Trophoblast cell (in vitro differentiated cells and primary cell): ENCODE measurements around the gene MTCP1.

ENCODE experiments used
- DNase-seq, 2 donors: peaks; one replicate each; pipeline ENCODE4 v3.0.0-alpha.2; 2016
- H2AFZ ChIP-seq: 2 replicates; pipeline ENCODE4 v1.6.1; 2013; ENCODE audit warnings: low read length, moderate library complexity, mild to moderate bottlenecking; ENCODE audit not compliant: insufficient read depth, poor library complexity
- H2AK5ac ChIP-seq: 2 replicates; pipeline ENCODE4 v1.6.1; 2013; ENCODE audit warnings: mild to moderate bottlenecking, low read length
- H2BK120ac ChIP-seq: 2 replicates; pipeline ENCODE4 v1.6.1; 2013; ENCODE audit warnings: low read length, mild to moderate bottlenecking, moderate library complexity; ENCODE audit not compliant: insufficient read depth, poor library complexity
- H2BK12ac ChIP-seq: 2 replicates; pipeline ENCODE4 v1.6.1; 2013; ENCODE audit warnings: mild to moderate bottlenecking, low read length, moderate library complexity
- H2BK5ac ChIP-seq: 2 replicates; pipeline ENCODE4 v1.6.1; 2013; ENCODE audit warnings: low read length, low read depth, moderate library complexity, mild to moderate bottlenecking; ENCODE audit not compliant: poor library complexity
- H3K14ac ChIP-seq: 2 replicates; pipeline ENCODE4 v1.6.1; 2013; ENCODE audit warnings: mild to moderate bottlenecking, low read length
- H3K18ac ChIP-seq: 2 replicates; pipeline ENCODE4 v1.6.1; 2013; ENCODE audit warnings: mild to moderate bottlenecking, low read length
- H3K23ac ChIP-seq: 2 replicates; pipeline ENCODE4 v1.6.1; 2013; ENCODE audit warnings: low read length
- H3K27ac ChIP-seq: 2 replicates; pipeline ENCODE4 v1.5.1; 2013; ENCODE audit warnings: low read depth, mild to moderate bottlenecking, inconsistent platforms, low read length, moderate library complexity
- H3K27me3 ChIP-seq: 2 replicates; pipeline ENCODE4 v1.6.1; 2013; ENCODE audit warnings: inconsistent platforms, mild to moderate bottlenecking, low read length, moderate library complexity; ENCODE audit not compliant: insufficient read depth
- H3K36me3 ChIP-seq, 2 experiments: 1 replicate in 1 of 2; 2 replicates in 1 of 2; pipeline ENCODE4 v1.6.1; 2013; ENCODE audit warnings: low read length in 2 of 2, mild to moderate bottlenecking in 2 of 2, moderate library complexity in 1 of 2; ENCODE audit not compliant: insufficient read depth in 2 of 2, control insufficient read depth in 1 of 2
- H3K4ac ChIP-seq: 2 replicates; pipeline ENCODE4 v1.6.1; 2013; ENCODE audit warnings: low read depth, mild to moderate bottlenecking, low read length, moderate library complexity
- H3K4me1 ChIP-seq, 2 experiments: 1 replicate in 1 of 2; 2 replicates in 1 of 2; pipeline ENCODE4 v1.6.1; 2013; ENCODE audit warnings: low read length in 2 of 2, mild to moderate bottlenecking in 2 of 2, moderate library complexity in 1 of 2; ENCODE audit not compliant: insufficient read depth in 2 of 2, control insufficient read depth in 1 of 2
- H3K4me2 ChIP-seq: 2 replicates; pipeline ENCODE4 v1.6.1; 2013; ENCODE audit warnings: inconsistent platforms, mild to moderate bottlenecking, low read length, moderate library complexity
- H3K4me3 ChIP-seq: 2 replicates; pipeline ENCODE4 v1.5.1; 2013; ENCODE audit warnings: mild to moderate bottlenecking, low read depth, low read length, inconsistent platforms
- H3K79me1 ChIP-seq: one replicate; pipeline ENCODE4 v1.6.1; 2013; ENCODE audit warnings: low read length
- H3K79me2 ChIP-seq: 2 replicates; pipeline ENCODE4 v1.6.1; 2013; ENCODE audit warnings: low read length, mild to moderate bottlenecking; ENCODE audit not compliant: control insufficient read depth, insufficient read depth, poor library complexity
- H3K9ac ChIP-seq: 2 replicates; pipeline ENCODE4 v1.6.1; 2013; ENCODE audit warnings: mild to moderate bottlenecking, low read length
- H3K9me3 ChIP-seq: 2 replicates; pipeline ENCODE4 v1.6.1; 2013; ENCODE audit warnings: low read depth, mild to moderate bottlenecking, control low read depth, inconsistent platforms, low read length; ENCODE audit not compliant: insufficient read depth
- H4K12ac ChIP-seq: 2 replicates; pipeline ENCODE4 v1.6.1; 2013; ENCODE audit warnings: low read depth, mild to moderate bottlenecking, low read length, moderate library complexity
- H4K8ac ChIP-seq: 2 replicates; pipeline ENCODE4 v1.6.1; 2013; ENCODE audit warnings: low read depth, mild to moderate bottlenecking, low read length, moderate library complexity
- H4K91ac ChIP-seq: one replicate; pipeline ENCODE4 v1.6.1; 2013; ENCODE audit warnings: low read depth, mild to moderate bottlenecking, low read length, moderate library complexity
- WGBS: extraction: QIAGEN DNeasy Blood & Tissue Kit; methylation state at CpG from one replicate; pipeline ENCODE4 v1.1.7; 2013; ENCODE audit warnings: missing lambda C conversion rate; ENCODE audit not compliant: insufficient read length, insufficient coverage; ENCODE audit errors: extremely low coverage; 5-methylcytosine and 5-hydroxymethylcytosine counted together

The MTCP1 gene

DNA sequence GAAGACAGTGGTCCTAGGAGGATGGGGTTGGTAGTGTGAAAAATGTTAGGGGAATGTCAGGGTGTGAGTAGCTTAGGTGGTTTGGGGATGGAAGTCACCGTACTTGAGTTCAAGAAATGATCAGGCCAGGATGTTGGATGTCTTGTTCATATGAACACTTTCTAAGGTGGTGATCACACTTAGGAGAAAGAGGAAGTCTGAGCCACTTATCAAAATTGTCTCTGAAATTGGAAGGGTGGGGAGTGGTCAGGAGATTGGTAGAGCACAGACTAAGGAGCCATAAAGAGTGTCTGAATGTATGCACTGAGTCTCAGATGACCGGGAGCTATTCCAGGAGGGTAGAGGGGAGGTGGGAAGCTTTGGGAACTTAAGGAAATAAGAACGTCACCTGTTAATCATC, 17.3 kb downstream of the MTCP1 start:
- Histone ChIP-seq H3K79me2 (no peaks in the 10 kb centered on the region), H3K4ac (no peak overlapping the region), H2AK5ac (no peak overlapping the region), H3K4me1 (peaks cover 2 to 5% of the 10 kb centered on the region in 2 experiments), H2BK120ac (no peak overlapping the region), H3K23ac (no peak overlapping the region), H2BK12ac (no peak overlapping the region), H3K9ac (no peak overlapping the region), H4K12ac (no peak overlapping the region), H3K27me3 (no peaks in the 10 kb centered on the region), H3K4me3 (no peak overlapping the region), H3K14ac (no peak overlapping the region), H2BK5ac (no peak overlapping the region), H4K91ac (no peak overlapping the region), H3K27ac (no peak overlapping the region), H3K18ac (no peak overlapping the region), H4K8ac (no peak overlapping the region), H3K36me3 (peaks cover 3 to 4% of the 10 kb centered on the region in 2 experiments), H2AFZ (no peak overlapping the region), H3K9me3 (no peaks in the 10 kb centered on the region), H3K79me1 (no peaks in the 10 kb centered on the region), H3K4me2 (no peak overlapping the region)
- DNase-seq, result no peak
- no CpG with 5 or more reads among the region's 3 CpGs for WGBS

DNA sequence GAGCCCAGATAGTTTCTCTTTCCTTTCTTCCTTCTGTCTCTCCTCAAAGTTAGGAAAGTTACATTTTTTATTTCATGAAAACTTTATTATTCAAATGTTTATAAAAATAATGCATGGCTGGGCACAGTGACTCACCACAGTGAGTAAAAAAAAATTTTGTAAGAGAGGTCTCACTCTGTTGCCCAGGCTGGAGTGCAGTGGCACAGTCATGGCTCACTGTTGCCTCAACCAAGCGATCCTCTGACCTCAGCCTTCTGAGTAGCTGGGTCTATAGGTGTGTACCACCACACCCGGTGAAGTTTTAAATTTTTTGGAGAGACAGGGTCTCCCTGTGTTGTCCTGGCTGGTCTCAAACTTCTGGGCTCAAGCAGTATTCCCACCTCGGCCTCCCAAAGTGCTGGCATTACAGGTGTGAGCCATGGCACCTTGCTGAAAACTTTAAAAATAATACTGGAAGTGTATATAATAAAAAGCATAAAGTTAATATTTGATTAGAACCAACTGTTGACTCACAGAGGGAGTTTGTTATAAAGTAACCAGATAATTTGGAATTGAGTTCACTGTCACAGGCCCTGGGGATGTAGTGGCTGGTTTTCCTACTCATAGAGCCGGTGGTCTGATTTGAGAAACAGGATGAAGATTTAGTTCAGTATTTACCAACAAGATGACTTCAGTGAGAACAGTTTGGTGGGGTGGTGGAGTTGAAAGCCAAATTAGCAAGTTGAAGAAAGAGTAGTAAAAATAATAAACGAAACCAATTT, 18.0 kb downstream of the MTCP1 start:
- H3K9ac ChIP-seq, result no peak overlapping the region
- H3K23ac ChIP-seq, result no peak overlapping the region
- peaks cover 2 to 5% of the 10 kb centered on the region in 2 experiments for H3K4me1 ChIP-seq
- no peak overlapping the region for H3K4me3 ChIP-seq
- H3K27ac ChIP-seq, result no peak overlapping the region
- no peak overlapping the region for H2AK5ac ChIP-seq
- H3K4ac ChIP-seq, result no peak overlapping the region
- peaks cover 3 to 4% of the 10 kb centered on the region in 2 experiments for H3K36me3 ChIP-seq
- no peaks in the 10 kb centered on the region for H3K9me3 ChIP-seq
- H4K12ac ChIP-seq, result no peak overlapping the region
- H4K91ac ChIP-seq, result no peak overlapping the region
- no peaks in the 10 kb centered on the region for H3K79me2 ChIP-seq
- no peak overlapping the region for H2BK12ac ChIP-seq
- H3K14ac ChIP-seq, result no peak overlapping the region
- H2AFZ ChIP-seq, result no peak overlapping the region
- DNase-seq, result no peak
- no peak overlapping the region for H3K18ac ChIP-seq
- no CpG with 5 or more reads among the region's 5 CpGs for WGBS
- H2BK120ac ChIP-seq, result no peak overlapping the region
- no peaks in the 10 kb centered on the region for H3K27me3 ChIP-seq
- no peak overlapping the region for H3K4me2 ChIP-seq
- H2BK5ac ChIP-seq, result no peak overlapping the region
- H4K8ac ChIP-seq, result no peak overlapping the region
- no peaks in the 10 kb centered on the region for H3K79me1 ChIP-seq

DNA sequence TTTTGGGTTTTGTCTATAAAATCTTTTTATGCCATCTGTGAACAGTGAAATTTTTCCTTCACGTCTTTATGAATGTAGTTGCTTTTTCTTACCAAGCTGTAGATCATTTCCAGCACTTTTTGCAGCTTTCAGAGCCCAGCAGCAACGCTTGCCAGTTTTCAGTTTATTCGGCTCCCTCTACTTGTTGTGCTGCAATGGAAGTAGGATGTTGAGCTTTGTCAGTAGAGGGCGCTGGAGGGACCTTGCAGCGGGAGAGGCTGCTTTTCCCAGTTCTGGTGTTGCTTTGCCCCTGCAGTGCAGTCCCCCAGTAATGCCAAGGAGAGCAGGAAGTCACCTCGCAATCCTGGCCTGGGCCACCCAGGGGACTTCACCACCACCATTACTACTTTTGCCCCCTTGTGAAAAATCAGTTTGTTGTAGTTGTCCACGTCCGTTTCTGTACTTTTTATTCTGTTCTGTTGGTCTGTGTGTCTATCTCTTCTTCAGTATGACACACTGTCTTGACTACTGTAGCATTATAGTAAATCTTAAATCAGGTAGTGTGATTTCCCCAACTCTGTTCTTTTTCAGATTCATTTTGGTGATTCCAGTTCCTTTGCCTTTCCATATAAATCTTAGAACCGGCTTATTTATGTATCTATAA, 21.8 kb downstream of the MTCP1 start:
- no peak overlapping the region for H3K4me2 ChIP-seq
- peak in 1 of 2 donors; percentile 19 for DNase-seq
- peaks cover 2 to 6% of the 10 kb centered on the region in 2 experiments for H3K36me3 ChIP-seq
- H3K4me3 ChIP-seq, result no peak overlapping the region
- H3K4me1 ChIP-seq, result no peaks in the 10 kb centered on the region
- H3K23ac ChIP-seq, result no peak overlapping the region
- H3K9me3 ChIP-seq, result no peaks in the 10 kb centered on the region
- H3K79me1 ChIP-seq, result no peaks in the 10 kb centered on the region
- H2AFZ ChIP-seq, result no peak overlapping the region
- no peak overlapping the region for H4K8ac ChIP-seq
- H2BK120ac ChIP-seq, result no peak overlapping the region
- H3K79me2 ChIP-seq, result no peaks in the 10 kb centered on the region
- H4K12ac ChIP-seq, result no peak overlapping the region
- no peak overlapping the region for H3K4ac ChIP-seq
- no peak overlapping the region for H4K91ac ChIP-seq
- no peak overlapping the region for H3K14ac ChIP-seq
- H3K9ac ChIP-seq, result no peak overlapping the region
- H2AK5ac ChIP-seq, result no peak overlapping the region
- no peak overlapping the region for H2BK5ac ChIP-seq
- no peak overlapping the region for H3K27ac ChIP-seq
- no peaks in the 10 kb centered on the region for H3K27me3 ChIP-seq
- no peak overlapping the region for H2BK12ac ChIP-seq
- no peak overlapping the region for H3K18ac ChIP-seq
- WGBS, result no CpG with 5 or more reads among the region's 9 CpGs

DNA sequence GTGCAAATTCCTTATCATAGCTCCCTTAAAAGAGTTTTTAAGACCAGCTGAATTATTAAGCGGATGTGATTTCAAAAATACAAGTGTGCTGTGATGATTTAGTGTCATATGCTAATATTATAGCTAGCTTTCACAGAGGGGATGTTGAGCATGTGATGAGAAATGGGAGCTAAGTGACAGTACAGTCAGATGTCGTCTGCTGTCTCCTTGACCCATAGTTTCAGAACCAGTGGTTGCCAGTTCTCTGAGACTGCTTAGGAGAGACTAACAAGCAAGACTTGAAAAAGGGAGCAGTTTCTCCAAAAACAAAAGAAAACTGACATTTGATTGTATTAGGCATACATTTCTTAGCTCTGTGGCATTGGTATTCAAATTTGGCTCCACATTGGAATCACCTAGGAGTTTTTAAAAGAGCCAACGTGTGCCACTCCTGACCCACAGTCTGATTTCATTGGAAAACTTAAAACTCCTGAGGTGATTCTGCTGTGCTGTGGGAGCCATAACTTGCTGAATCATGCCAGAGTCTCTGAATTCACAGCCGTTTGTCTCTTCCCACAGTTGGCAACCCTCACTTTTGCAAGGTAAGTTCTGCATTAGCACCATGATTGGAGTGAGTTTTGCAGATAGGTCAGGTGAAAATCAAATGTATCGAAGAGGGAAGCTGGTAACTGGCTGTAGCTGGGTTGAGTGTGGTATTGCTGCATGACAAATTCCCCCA, 24.0 kb downstream of the MTCP1 start:
- Histone ChIP-seq H3K18ac (no peak overlapping the region), H3K14ac (no peak overlapping the region), H2AFZ (no peak overlapping the region), H4K12ac (no peak overlapping the region), H3K4ac (no peak overlapping the region), H2AK5ac (no peak overlapping the region), H3K4me3 (no peak overlapping the region), H3K23ac (no peak overlapping the region), H3K27ac (no peak overlapping the region), H2BK5ac (no peak overlapping the region), H3K4me2 (no peak overlapping the region), H3K79me1 (no peaks in the 10 kb centered on the region), H3K4me1 (no peaks in the 10 kb centered on the region), H3K9ac (no peak overlapping the region), H3K27me3 (no peaks in the 10 kb centered on the region), H3K9me3 (no peaks in the 10 kb centered on the region), H3K79me2 (no peaks in the 10 kb centered on the region), H3K36me3 (peaks cover 2 to 6% of the 10 kb centered on the region in 2 experiments), H4K8ac (no peak overlapping the region), H2BK120ac (no peak overlapping the region), H2BK12ac (no peak overlapping the region), H4K91ac (no peak overlapping the region)
- WGBS, result no CpG with 5 or more reads among the region's 5 CpGs
- DNase-seq, result no peak
